Activated CD8-positive, alpha-beta T cell treated with anti-CD3 and anti-CD28 coated beads, Interleukin-2, amount 10 ng/mL, durations not matched to agents 7 days and 5 days (primary cell): Measurements from ENCODE around the gene PRR11. TPM values are rescaled to one million over a fixed set of nuclear protein-coding genes. Genes with fewer than 3 reads are reported as not detected.
"Not testable (repeated sequence)": the region's sequence is repeated elsewhere in the genome, so short reads cannot be mapped to it uniquely, and the experiment has no call there.

Experiments used
- ATAC-seq: fragments of 150-1000 bp; cut with Tn5 transposase; one replicate; pipeline ENCODE4 v1.10.0; 2021; ENCODE audit warnings: moderate library complexity
- CTCF ChIA-PET: fragments of 350-600 bp; sonication (Branson Sonifier 250); formaldehyde crosslinking; loops from one replicate; lab custom pipeline; 2021; ENCODE audit warnings: antibody characterized with exemption; lab: Charles Lee
- POLR2A ChIA-PET: fragments of 350-600 bp; sonication (Branson Sonifier 250); formaldehyde crosslinking; loops from one replicate; lab custom pipeline; 2021; ENCODE audit warnings: antibody characterized with exemption; lab: Charles Lee
- DNase-seq: peaks from one replicate; pipeline ENCODE4 v3.0.0-alpha.2; 2020
- H3K27ac Mint-ChIP-seq: one replicate; pipeline ENCODE4 v1.8.0; 2021; ENCODE audit warnings: mild to moderate bottlenecking, mixed read lengths
- H3K27me3 Mint-ChIP-seq: one replicate; pipeline ENCODE4 v1.8.0; 2021; ENCODE audit warnings: low read depth, mixed read lengths
- H3K36me3 Mint-ChIP-seq: one replicate; pipeline ENCODE4 v1.8.0; 2021; ENCODE audit warnings: low read depth, mixed read lengths
- H3K4me1 Mint-ChIP-seq: one replicate; pipeline ENCODE4 v1.8.0; 2021; ENCODE audit warnings: low read depth, mixed read lengths
- H3K4me3 Mint-ChIP-seq: one replicate; pipeline ENCODE4 v1.8.0; 2021; ENCODE audit warnings: mild to moderate bottlenecking, mixed read lengths
- H3K9me3 Mint-ChIP-seq: one replicate; pipeline ENCODE4 v1.8.0; 2022; ENCODE audit warnings: mixed read lengths; ENCODE audit not compliant: insufficient read depth
- microRNA-seq: library from miRNA; unstranded; fragments of <30 nt; microRNA quantifications from one replicate; pipeline ENCODE4 v1.2.0, GENCODE V29; 2022
- total RNA-seq, 2 experiments: library from RNA; stranded (reverse); gene quantifications; one replicate each; pipeline ENCODE4 v1.2.3, GENCODE V29; 2021

Gene PRR11
- total RNA-seq, 2 experiments from 2014 or later, result 91.9 to 92.1 TPM

GRCh38 chr17:59220328-59221158, 65.0 kb downstream of the PRR11 start, which contains the start of gene GDPD1:
TSS of gene GDPD1 (plus strand) at chr17:59220511. CDS start at chr17:59220610, 99 bp downstream.
- Mint-ChIP-seq H3K27ac (peak within 1 kb of the TSS; percentile 84), H3K27me3 (no peaks in the 10 kb centered on the region), H3K36me3 (peaks cover 4% of the 10 kb centered on the region), H3K4me1 (peaks cover 15% of the 10 kb centered on the region), H3K9me3 (no peaks in the 10 kb centered on the region), H3K4me3 (peak within 1 kb of the TSS; percentile 95)
- ChIA-PET POLR2A (interaction anchor here (0.5 to 1.3 kb wide), 6 partner anchors 10 to 221 kb away, joined by 3 to 10 read pairs (median 4); partner anchors contain the start of genes PRR11, SKA2 and SMG8), CTCF (interaction anchor here (0.8 to 2.2 kb wide), 9 partner anchors 9 to 450 kb away, joined by 3 to 18 read pairs (median 4); no protein-coding TSS in a partner anchor)
- peak; percentile 99 for ATAC-seq
- DNase-seq, result peak; percentile 98

GRCh38 chr17:59221159-59221847, 65.8 kb downstream of the PRR11 start:
- peak overlapping the region; percentile 84 for H3K27ac Mint-ChIP-seq
- POLR2A ChIA-PET, result interaction anchor here (0.5 to 1.1 kb wide), 4 partner anchors 11 to 589 kb away, joined by 3 to 8 read pairs (median 3); partner anchors contain the start of gene SMG8
- H3K27me3 Mint-ChIP-seq, result no peaks in the 10 kb centered on the region
- DNase-seq, result no peak
- CTCF ChIA-PET, result interaction anchor here (0.9 to 2.2 kb wide), 3 partner anchors 10 to 693 kb away, joined by 3 to 18 read pairs (median 3); no protein-coding TSS in a partner anchor
- H3K9me3 Mint-ChIP-seq, result no peaks in the 10 kb centered on the region
- peak overlapping the region; percentile 95 for H3K4me3 Mint-ChIP-seq
- no peak for ATAC-seq
- H3K36me3 Mint-ChIP-seq, result peaks cover 4% of the 10 kb centered on the region
- peaks cover 15% of the 10 kb centered on the region for H3K4me1 Mint-ChIP-seq

GRCh38 chr17:59223813-59224212, 68.3 kb downstream of the PRR11 start:
- no peaks in the 10 kb centered on the region for H3K9me3 Mint-ChIP-seq
- no peak overlapping the region for H3K4me3 Mint-ChIP-seq
- ATAC-seq (no peak), DNase-seq (no peak)
- H3K4me1 Mint-ChIP-seq, result peaks cover 15% of the 10 kb centered on the region
- H3K36me3 Mint-ChIP-seq, result peaks cover 4% of the 10 kb centered on the region
- ChIA-PET CTCF (no interaction called here), POLR2A (no interaction called here)
- H3K27me3 Mint-ChIP-seq, result no peaks in the 10 kb centered on the region
- H3K27ac Mint-ChIP-seq, result no peak overlapping the region

- H3K27ac Mint-ChIP-seq, DNase-seq, H3K4me3 Mint-ChIP-seq, H3K9me3 Mint-ChIP-seq, H3K4me1 Mint-ChIP-seq, H3K36me3 Mint-ChIP-seq, H3K27me3 Mint-ChIP-seq, ATAC-seq: not testable (repeated sequence)
- POLR2A ChIA-PET, result interaction anchor here (0.6 kb wide), 1 partner anchor 709 kb away, joined by 4 read pairs; no protein-coding TSS in a partner anchor
- CTCF ChIA-PET, result interaction anchor here (1.2 kb wide), 1 partner anchor 57 kb away, joined by 3 read pairs; no protein-coding TSS in a partner anchor
Observed at GRCh38 chr17:59228588-59228987, 73.0 kb downstream of the PRR11 start.

GRCh38 chr17:59230764-59231163, 75.2 kb downstream of the PRR11 start:
- no peak overlapping the region for H3K4me3 Mint-ChIP-seq
- DNase-seq (no peak), ATAC-seq (no peak)
- H3K27me3 Mint-ChIP-seq, result no peaks in the 10 kb centered on the region
- peaks cover 8% of the 10 kb centered on the region for H3K4me1 Mint-ChIP-seq
- CTCF ChIA-PET, result interaction anchor here (1.2 kb wide), 1 partner anchor 11 kb away, joined by 3 read pairs; the partner anchor contains the start of gene GDPD1
- H3K36me3 Mint-ChIP-seq, result no peaks in the 10 kb centered on the region
- POLR2A ChIA-PET, result no interaction called here
- H3K9me3 Mint-ChIP-seq, result no peaks in the 10 kb centered on the region
- H3K27ac Mint-ChIP-seq, result no peak overlapping the region

- DNase-seq (no peak), ATAC-seq (no peak)
- CTCF ChIA-PET, result no interaction called here
- POLR2A ChIA-PET, result no interaction called here
- Mint-ChIP-seq H3K4me3 (no peak overlapping the region), H3K27me3 (no peaks in the 10 kb centered on the region), H3K4me1 (peaks cover 8% of the 10 kb centered on the region), H3K27ac (no peak overlapping the region), H3K36me3 (no peaks in the 10 kb centered on the region), H3K9me3 (no peaks in the 10 kb centered on the region)
Observed at GRCh38 chr17:59234631-59235030, 79.1 kb downstream of the PRR11 start.

- Mint-ChIP-seq H3K9me3 (no peaks in the 10 kb centered on the region), H3K4me3 (no peak overlapping the region), H3K36me3 (no peaks in the 10 kb centered on the region), H3K27ac (no peak overlapping the region), H3K4me1 (peaks cover 5% of the 10 kb centered on the region), H3K27me3 (no peaks in the 10 kb centered on the region)
- POLR2A ChIA-PET, result no interaction called here
- DNase-seq (no peak), ATAC-seq (no peak)
- CTCF ChIA-PET, result interaction anchor here (0.9 kb wide), 1 partner anchor 89 kb away, joined by 3 read pairs; no protein-coding TSS in a partner anchor
Observed at GRCh38 chr17:59238906-59239305, 83.4 kb downstream of the PRR11 start.

GRCh38 chr17:59244081-59244480, 88.5 kb downstream of the PRR11 start:
- no peak overlapping the region for H3K4me3 Mint-ChIP-seq
- no peaks in the 10 kb centered on the region for H3K36me3 Mint-ChIP-seq
- no peaks in the 10 kb centered on the region for H3K9me3 Mint-ChIP-seq
- ATAC-seq (no peak), DNase-seq (no peak)
- ChIA-PET POLR2A (no interaction called here), CTCF (no interaction called here)
- H3K4me1 Mint-ChIP-seq, result no peaks in the 10 kb centered on the region
- no peak overlapping the region for H3K27ac Mint-ChIP-seq
- H3K27me3 Mint-ChIP-seq, result no peaks in the 10 kb centered on the region

Small RNA genes lying within 50 kb of the gene (microRNA-seq; reads per million reads assigned to microRNA genes)
- 129 reads per million, percentile 64 among the genes with 10 or more reads in this experiment for gene MIR301A
- 11,707 reads per million, percentile 95 among the genes with 10 or more reads in this experiment for gene MIR454

Other genes with a start within 250 kb of the PRR11 start
- gene TRIM37, start 48.9 kb upstream of the PRR11 start, total RNA-seq, result 10 to 100 TPM; 25.4 to 28.8 TPM
- gene SKA2, start 560 bp upstream of the PRR11 start, total RNA-seq, result 100 to 1,000 TPM; 105 to 121 TPM
- gene SMG8, start 54.3 kb downstream of the PRR11 start, total RNA-seq, result 10 to 100 TPM; 14.7 to 15.7 TPM
- gene GDPD1, start 64.8 kb downstream of the PRR11 start, total RNA-seq, result 1 to 10 TPM; 1.6 to 3.3 TPM
- gene YPEL2, start 175.9 kb downstream of the PRR11 start, total RNA-seq, result 1 to 10 TPM; 9.0 to 10.0 TPM